ENCODE data around the gene SETD5.

The SETD5 gene

GRCh38 chr3:9514956-9515355 is 117.5 kb downstream of the SETD5 start:
- Mint-ChIP-seq H3K36me3 (ENCODE audit: low read depth) (no peaks in the 10 kb centered on the region), H3K9me3 (no peaks in the 10 kb centered on the region), H3K27ac (no peak overlapping the region), H3K4me1 (no peaks in the 10 kb centered on the region), H3K27me3 (peaks cover 11% of the 10 kb centered on the region), H3K4me3 (no peak overlapping the region)
- ATAC-seq (no peak), DNase-seq (no peak)

GRCh38 chr3:9525078-9525477 is 127.7 kb downstream of the SETD5 start:
- Mint-ChIP-seq H3K9me3 (no peaks in the 10 kb centered on the region), H3K4me3 (no peak overlapping the region), H3K36me3 (ENCODE audit: low read depth) (no peaks in the 10 kb centered on the region), H3K27ac (no peak overlapping the region), H3K27me3 (peaks cover 33% of the 10 kb centered on the region), H3K4me1 (no peaks in the 10 kb centered on the region)
- ATAC-seq (no peak), DNase-seq (no peak)

All from activated naive CD8-positive, alpha-beta T cell treated with anti-CD3 and anti-CD28 coated beads, Interleukin-2, amount 50 U/mL, for 24 hours (primary cell).